HepG2 (cell line): ENCODE data around the gene WNT5B. TPM values are rescaled to one million over a fixed set of nuclear protein-coding genes. Genes with fewer than 3 reads are reported as not detected.

ENCODE experiments used
- ATAC-seq: fragments of 200-7000 bp; cut with Tn5 transposase; 3 replicates; pipeline ENCODE4 v1.9.1; 2020; ENCODE audit warnings: mild to moderate bottlenecking, moderate library complexity
- BruUV-seq: library from RNA; stranded (reverse); fragments of 400-500 nt; replicated peaks from 2 replicates; lab custom pipeline; 2021; lab: Mats Ljungman, UMichigan
- CTCF ChIA-PET: fragments of 300-600 bp; formaldehyde crosslinking; extraction: SDS; loops from one replicate; lab custom pipeline; 2021; ENCODE audit warnings: low total read pairs, inconsistent platforms, low intra/inter-chr PET ratio; lab: Yijun Ruan, JAX
- POLR2A ChIA-PET: fragments of 350-600 bp; sonication (Branson Sonifier 250); formaldehyde crosslinking; loops from one replicate; lab custom pipeline; 2020; ENCODE audit warnings: antibody characterized with exemption, inconsistent platforms; lab: Yijun Ruan, JAX
- DNase-seq: peaks from one replicate; pipeline ENCODE4 v3.0.0-alpha.2; 2015; ENCODE audit warnings: low spot score
- FAIRE-seq: peaks from 3 replicates; lab custom pipeline; 2011; peaks lifted over from hg19 to GRCh38; lab: Jason Lieb, UNC
- H2AFZ ChIP-seq: one replicate; pipeline ENCODE4 v1.6.1; 2011; ENCODE audit warnings: low read length, inconsistent platforms
- H3K27ac ChIP-seq: fragments of 300-600 bp; 3 replicates; pipeline ENCODE4 v1.8.0; 2011; ENCODE audit warnings: mixed run types, mild to moderate bottlenecking, mixed read lengths, low read length, inconsistent platforms; ENCODE audit not compliant: insufficient read depth; ENCODE audit errors: extremely low read length
- H3K27me3 ChIP-seq, 2 experiments: fragments of 200-600 bp in 1 of 2; 2 replicates in 1 of 2; 3 replicates in 1 of 2; pipeline versions ENCODE4 v1.6.0 to v1.8.0; 2011; ENCODE audit warnings: low read length in 2 of 2, mild to moderate bottlenecking in 2 of 2, moderate library complexity in 2 of 2, inconsistent platforms in 1 of 2; ENCODE audit not compliant: insufficient read depth in 2 of 2, control insufficient read depth in 1 of 2
- H3K36me3 ChIP-seq, 2 experiments: fragments of 200-600 bp in 1 of 2; replicated peaks in 1 of 2; 2 replicates in 1 of 2; 3 replicates in 1 of 2; pipeline versions ENCODE4 v1.5.1 to v1.8.0; 2011; ENCODE audit warnings: low read length in 2 of 2, inconsistent platforms in 1 of 2; ENCODE audit not compliant: insufficient read depth in 2 of 2, control insufficient read depth in 1 of 2
- H3K4me1 ChIP-seq: 2 replicates; pipeline ENCODE4 v1.5.1; 2012; ENCODE audit warnings: low read length, inconsistent platforms; ENCODE audit not compliant: insufficient read depth
- H3K4me2 ChIP-seq: 2 replicates; pipeline ENCODE4 v1.6.0; 2011; ENCODE audit warnings: low read depth, low read length, inconsistent platforms
- H3K4me3 ChIP-seq, 3 experiments: fragments of 200-600 bp in 1 of 3; sonication (generic), shearing (Covaris generic) in 1 of 3; replicated peaks in 1 of 3; 2 replicates each; pipeline ENCODE4 v1.5.1; 2011 to 2016; ENCODE audit warnings: low read length in 3 of 3, inconsistent platforms in 2 of 3, low read depth in 2 of 3, mild to moderate bottlenecking in 2 of 3, control low read depth in 1 of 3, mixed read lengths in 1 of 3; ENCODE audit not compliant: insufficient read depth in 1 of 3
- H3K79me2 ChIP-seq: one replicate; pipeline ENCODE4 v1.6.1; 2011; ENCODE audit warnings: low read length, inconsistent platforms; ENCODE audit not compliant: insufficient read depth
- H3K9ac ChIP-seq: 2 replicates; pipeline ENCODE4 v1.6.0; 2011; ENCODE audit warnings: mild to moderate bottlenecking, low read depth, low read length, inconsistent platforms; ENCODE audit not compliant: insufficient read depth
- H3K9me3 ChIP-seq: 2 replicates; pipeline ENCODE4 v1.5.1; 2012; ENCODE audit warnings: mild to moderate bottlenecking, low read length
- H4K20me1 ChIP-seq: 2 replicates; pipeline ENCODE4 v1.6.0; 2011; ENCODE audit warnings: inconsistent platforms, mild to moderate bottlenecking, low read length, moderate library complexity; ENCODE audit not compliant: insufficient read depth
- ETV6 ChIP-seq: sonication (generic); formaldehyde crosslinking; conservative IDR thresholded peaks from 2 replicates; pipeline ENCODE4 v1.4.0; 2020; ENCODE audit warnings: missing genetic modification reagents
- FOXC1 ChIP-seq: sonication (generic); formaldehyde crosslinking; IDR thresholded peaks from 2 replicates; pipeline ENCODE4 v1.8.0; 2022; ENCODE audit warnings: mild to moderate bottlenecking, missing genetic modification reagents, borderline replicate concordance
- HIC2 ChIP-seq: sonication (generic); formaldehyde crosslinking; IDR thresholded peaks from 2 replicates; pipeline ENCODE4 v1.9.0; 2022; ENCODE audit warnings: low read depth, missing genetic modification reagents
- KDM5A ChIP-seq: fragments of 200-600 bp; sonication (generic); IDR thresholded peaks from 2 replicates; pipeline ENCODE4 v1.7.0; 2018; ENCODE audit warnings: antibody characterized with exemption, mild to moderate bottlenecking, low read length, borderline replicate concordance
- MXD3 ChIP-seq: IDR thresholded peaks from 2 replicates; pipeline ENCODE4 v1.6.1; 2016; ENCODE audit warnings: mild to moderate bottlenecking, missing biosample characterization, missing genetic modification reagents
- MZF1 ChIP-seq: sonication (generic); formaldehyde crosslinking; IDR thresholded peaks from 2 replicates; pipeline ENCODE4 v1.8.1; 2023; ENCODE audit warnings: mild to moderate bottlenecking, missing genetic modification reagents, borderline replicate concordance
- POLR2G ChIP-seq: fragments of 200-400 bp; formaldehyde crosslinking; IDR thresholded peaks from 2 replicates; pipeline ENCODE4 v1.6.1; 2018; ENCODE audit warnings: mild to moderate bottlenecking, low read depth, low read length, moderate library complexity
- RFXAP ChIP-seq: sonication (generic); formaldehyde crosslinking; IDR thresholded peaks from 2 replicates; pipeline ENCODE4 v1.4.0; 2020; ENCODE audit warnings: missing genetic modification reagents, borderline replicate concordance
- SP1 ChIP-seq, 2 experiments: fragments of 450-650 bp in 1 of 2; sonication (generic) in 1 of 2; formaldehyde crosslinking in 1 of 2; IDR thresholded peaks; 2 replicates each; pipeline versions ENCODE4 v1.4.0 to v1.6.1; 2016 to 2020; ENCODE audit warnings: missing genetic modification reagents in 1 of 2
- SYNCRIP ChIP-seq: fragments of 200-400 bp; formaldehyde crosslinking; IDR thresholded peaks from 2 replicates; pipeline ENCODE4 v1.6.1; 2018; ENCODE audit warnings: mild to moderate bottlenecking, low read depth, low read length; ENCODE audit not compliant: insufficient read depth
- ZBTB7B ChIP-seq: sonication (generic); formaldehyde crosslinking; IDR thresholded peaks from 2 replicates; pipeline ENCODE4 v1.4.0; 2020; ENCODE audit warnings: missing genetic modification reagents
- ZNF225 ChIP-seq: sonication (generic); formaldehyde crosslinking; IDR thresholded peaks from 2 replicates; pipeline ENCODE4 v1.4.0; 2020; ENCODE audit warnings: mild to moderate bottlenecking, missing genetic modification reagents
- ZNF549 ChIP-seq: sonication (generic); formaldehyde crosslinking; IDR thresholded peaks from 2 replicates; pipeline ENCODE4 v1.5.0; 2020; ENCODE audit warnings: missing genetic modification reagents
- ZNF577 ChIP-seq: sonication (generic); formaldehyde crosslinking; IDR thresholded peaks from 2 replicates; pipeline ENCODE4 v1.4.0; 2020; ENCODE audit warnings: mild to moderate bottlenecking, low read depth, missing genetic modification reagents, borderline replicate concordance
- ZNF619 ChIP-seq: sonication (generic); formaldehyde crosslinking; IDR thresholded peaks from 2 replicates; pipeline ENCODE4 v1.4.0; 2020; ENCODE audit warnings: mild to moderate bottlenecking, missing genetic modification reagents
- ZNF644 ChIP-seq: IDR thresholded peaks from 2 replicates; pipeline ENCODE4 v1.6.1; 2016; ENCODE audit warnings: low read depth
- WGBS: methylation state at CpG from one replicate; pipeline ENCODE4 v1.1.6; 2017; ENCODE audit warnings: low lambda C conversion rate; 5-methylcytosine and 5-hydroxymethylcytosine counted together
- in situ Hi-C: cut with HindIII; loops from 2 replicates; pipeline ENCODE4 v1.10.0; 2017; ENCODE audit warnings: low pct_unique_long_range_greater_than_20kb; ENCODE audit not compliant: extremely low pct_ligation_motif_present
- intact Hi-C: fragments of 100-400 bp; cut with micrococcal nuclease; formaldehyde crosslinking; loops from one replicate; pipeline ENCODE4 v1.10.0; 2022; ENCODE audit not compliant: unreplicated experiment
- polyA plus RNA-seq, 8 experiments: library from polyadenylated mRNA; depleted of rRNA in 3 of 8; stranded (reverse) in 7 of 8; unstranded in 1 of 8; fragments of >200 nt; fragmentation: Illumina TruSeq in 4 of 8; extraction: Trizol in 4 of 8; gene quantifications; 2 replicates each; pipeline versions ENCODE4 v1.2.1 to v1.2.3, GENCODE V29; 2011 to 2016; ENCODE audit warnings: low read depth in 4 of 8, missing spikeins in 1 of 8, mixed read lengths in 1 of 8; ENCODE audit not compliant: insufficient read depth in 1 of 8
- total RNA-seq, 5 experiments: library from RNA; depleted of rRNA; stranded (reverse); fragments of >200 nt; fragmentation: Illumina TruSeq; extraction: Trizol; gene quantifications; 2 replicates each; pipeline ENCODE4 v1.2.3, GENCODE V29; 2016; ENCODE audit warnings: low read depth in 1 of 5

WNT5B gene
- total and polyA plus RNA-seq, 2 of the 13 experiments (the other 11 are each of a cell fraction or from before 2014, with no cell fraction given), result 0.04 TPM; not detected in 1

- no peak for TF ChIP-seq ZNF549 (CRISPR knock-in tag)
- TF ChIP-seq ZNF577 (CRISPR knock-in tag), result no peak
- TF ChIP-seq POLR2G, result no peak
These were observed 18.9 kb upstream of the WNT5B start (continued) for GRCh38 chr12:1610072-1610643.

GRCh38 chr12:1611803-1612572 is 17.0 kb upstream of the WNT5B start:
- POLR2A ChIA-PET, result no interaction called here
- Histone ChIP-seq H3K4me2 (no peak overlapping the region), H4K20me1 (no peaks in the 10 kb centered on the region), H3K36me3 (no peaks in the 10 kb centered on the region), H3K9me3 (no peaks in the 10 kb centered on the region), H3K9ac (no peak overlapping the region), H3K4me1 (peaks cover 57% of the 10 kb centered on the region), H3K4me3 (no peak overlapping the region), H3K27me3 (peaks cover 2 to 28% of the 10 kb centered on the region in 2 experiments; a peak in 2 of 5 replicates), H2AFZ (no peak overlapping the region), H3K79me2 (no peaks in the 10 kb centered on the region), H3K27ac (no peak overlapping the region)
- intact Hi-C loops, result no loop called here
- no peak for DNase-seq
- TF ChIP-seq ETV6 (CRISPR knock-in tag) (no peak), HIC2 (CRISPR knock-in tag) (no peak), MXD3 (CRISPR knock-in tag) (no peak), SP1 (IDR thresholded peaks at IDR 0.05) (no peak), SP1 (CRISPR knock-in tag; IDR thresholded peaks at IDR 0.05) (no peak), SYNCRIP (no peak), ZNF225 (CRISPR knock-in tag) (no peak), FOXC1 (CRISPR knock-in tag) (no peak), KDM5A (no peak), ZNF619 (no peak), MZF1 (CRISPR knock-in tag) (no peak), ZBTB7B (no peak), ZNF644 (CRISPR knock-in tag) (no peak), RFXAP (no peak)
- no peak for ATAC-seq
- FAIRE-seq, result no peak
- CTCF ChIA-PET, result no interaction called here
- in situ Hi-C loops, result no loop called here
- no TSS peak for BruUV-seq
- WGBS, result 36% methylated on average over 13 of the region's 13 CpGs
